Endothelial cell of umbilical vein (primary cell): ENCODE results near the gene UBE2E2. TPM values are rescaled to one million over a fixed set of nuclear protein-coding genes. Genes with fewer than 3 reads are reported as not detected.

Experiments used
- BruUV-seq: library from RNA; stranded (reverse); fragments of 400-500 nt; replicated peaks from 2 replicates; lab custom pipeline; 2021; lab: Mats Ljungman, UMichigan
- CTCF ChIA-PET: fragments of 300-600, 350-600 bp; sonication (Branson Sonifier 250); formaldehyde crosslinking; loops from one replicate; lab custom pipeline; 2021; ENCODE audit warnings: antibody characterized with exemption, inconsistent platforms; lab: Charles Lee
- POLR2A ChIA-PET: fragments of 300-600, 350-600 bp; sonication (Branson Sonifier 250); formaldehyde crosslinking; loops from one replicate; lab custom pipeline; 2021; ENCODE audit warnings: antibody characterized with exemption, inconsistent platforms; lab: Charles Lee
- DNase-seq: peaks from one replicate; pipeline ENCODE4 v3.0.0-alpha.2; 2011; ENCODE audit warnings: low read depth, low spot score
- FAIRE-seq: peaks from 2 replicates; lab custom pipeline; 2011; peaks lifted over from hg19 to GRCh38; lab: Jason Lieb, UNC
- H2AFZ ChIP-seq: 2 replicates; pipeline ENCODE4 v1.6.0; 2012; ENCODE audit warnings: low read depth, low read length, control low read depth, inconsistent platforms
- H3K27ac ChIP-seq: 2 replicates; pipeline ENCODE4 v1.5.1; 2011; ENCODE audit warnings: low read depth, mild to moderate bottlenecking, control low read depth, low read length, moderate library complexity; ENCODE audit not compliant: insufficient read depth
- H3K27me3 ChIP-seq, 2 experiments: 2 replicates each; pipeline versions ENCODE4 v1.6.0 to v1.6.1; 2011; ENCODE audit warnings: low read length in 2 of 2, mixed read lengths in 1 of 2; ENCODE audit not compliant: control insufficient read depth in 2 of 2, insufficient read depth in 2 of 2
- H3K36me3 ChIP-seq, 2 experiments: 2 replicates in 1 of 2; 3 replicates in 1 of 2; pipeline ENCODE4 v1.5.1; 2011; ENCODE audit warnings: low read length in 2 of 2, mild to moderate bottlenecking in 1 of 2, moderate library complexity in 1 of 2; ENCODE audit not compliant: control insufficient read depth in 2 of 2, insufficient read depth in 2 of 2; ENCODE audit errors: extremely low read depth in 1 of 2
- H3K4me1 ChIP-seq: 3 replicates; pipeline ENCODE4 v1.5.1; 2011; ENCODE audit warnings: mild to moderate bottlenecking, low read length; ENCODE audit not compliant: control insufficient read depth, insufficient read depth; ENCODE audit errors: extremely low read depth
- H3K4me2 ChIP-seq: 2 replicates; pipeline ENCODE4 v1.6.1; 2011; ENCODE audit warnings: low read length, control low read depth, mixed read lengths; ENCODE audit not compliant: insufficient read depth
- H3K4me3 ChIP-seq, 3 experiments: fragments of 200-600 bp in 1 of 3; sonication (generic), shearing (Covaris generic) in 1 of 3; replicated peaks in 1 of 3; 2 replicates each; pipeline ENCODE4 v1.5.1; 2011 to 2016; ENCODE audit warnings: control low read depth in 3 of 3, low read length in 3 of 3, mild to moderate bottlenecking in 2 of 3, inconsistent platforms in 1 of 3, low read depth in 1 of 3, moderate library complexity in 1 of 3; ENCODE audit not compliant: insufficient read depth in 1 of 3
- H3K79me2 ChIP-seq: 2 replicates; pipeline ENCODE4 v1.6.0; 2012; ENCODE audit warnings: low read length, inconsistent platforms; ENCODE audit not compliant: control insufficient read depth, insufficient read depth
- H3K9ac ChIP-seq: replicated peaks from 2 replicates; pipeline ENCODE3; 2011; ENCODE audit warnings: low read length, control low read depth; ENCODE audit not compliant: insufficient read depth; ENCODE audit errors: extremely low read depth
- H3K9me1 ChIP-seq: replicated peaks from 3 replicates; pipeline ENCODE4 v1.6.0; 2011; ENCODE audit warnings: mild to moderate bottlenecking, low read length; ENCODE audit not compliant: control insufficient read depth, insufficient read depth; ENCODE audit errors: extremely low read depth
- H3K9me3 ChIP-seq: replicated peaks from 2 replicates; pipeline ENCODE4 v1.5.1; 2012; ENCODE audit warnings: low read length, inconsistent platforms; ENCODE audit not compliant: control insufficient read depth, insufficient read depth
- H4K20me1 ChIP-seq: replicated peaks from 2 replicates; pipeline ENCODE3; 2011; ENCODE audit warnings: mild to moderate bottlenecking, low read length; ENCODE audit not compliant: control insufficient read depth, insufficient read depth; ENCODE audit errors: extremely low read depth
- CTCF ChIP-seq, 2 donors: IDR thresholded peaks; 1 replicate in 1 of 2; 2 replicates in 1 of 2; pipeline ENCODE4 v1.5.1; 2011; ENCODE audit warnings: low read length in 2 of 2, mild to moderate bottlenecking in 2 of 2, moderate library complexity in 2 of 2, control low read depth in 1 of 2, inconsistent platforms in 1 of 2, low read depth in 1 of 2; ENCODE audit not compliant: insufficient read depth in 1 of 2; ENCODE audit errors: extremely low read depth in 1 of 2
- EZH2 ChIP-seq: IDR thresholded peaks from 2 replicates; pipeline ENCODE4 v1.6.1; 2012; ENCODE audit warnings: borderline replicate concordance, low read depth, mild to moderate bottlenecking, moderate library complexity, low read length, inconsistent platforms; ENCODE audit not compliant: severe bottlenecking
- FOS ChIP-seq: IDR thresholded peaks from 2 replicates; pipeline ENCODE4 v1.6.1; 2011; ENCODE audit warnings: mild to moderate bottlenecking, low read length, moderate library complexity, borderline replicate concordance; ENCODE audit not compliant: insufficient read depth
- GATA2 ChIP-seq: IDR thresholded peaks from 2 replicates; pipeline ENCODE4 v1.7.0; 2011; ENCODE audit warnings: low read depth, mild to moderate bottlenecking, moderate library complexity, mixed read lengths, low read length; ENCODE audit not compliant: insufficient read length, insufficient read depth
- JUN ChIP-seq: IDR thresholded peaks from 2 replicates; pipeline ENCODE4 v1.6.1; 2011; ENCODE audit warnings: borderline replicate concordance, low read depth; ENCODE audit not compliant: insufficient read length, insufficient read depth
- MYC ChIP-seq: IDR thresholded peaks from one replicate; pipeline ENCODE4 v1.6.1; 2011; ENCODE audit warnings: mild to moderate bottlenecking, low read depth, low read length
- POLR2A ChIP-seq: IDR thresholded peaks from 2 replicates; pipeline ENCODE4 v1.6.1; 2012; ENCODE audit warnings: low read depth, mild to moderate bottlenecking, control low read depth, low read length
- POLR2AphosphoS5 ChIP-seq: IDR thresholded peaks from 2 replicates; pipeline ENCODE4 v1.6.1; 2012; ENCODE audit warnings: low read depth, mild to moderate bottlenecking, control low read depth, low read length, moderate library complexity; ENCODE audit not compliant: insufficient read depth
- dilution Hi-C: fragments of 300-500 bp; cut with MboI; formaldehyde crosslinking; loops from one replicate; pipeline ENCODE4 v1.15.0; 2019; ENCODE audit warnings: low sequenced_read_pairs; ENCODE audit not compliant: extremely low pct_ligation_motif_present
- intact Hi-C: fragments of 100-400 bp; cut with micrococcal nuclease; formaldehyde crosslinking; loops from one replicate; pipeline ENCODE4 v1.10.0; 2022
- polyA plus RNA-seq, 4 experiments: library from polyadenylated mRNA; depleted of rRNA in 3 of 4; stranded (reverse) in 3 of 4; unstranded in 1 of 4; fragments of >200 nt; gene quantifications; 2 replicates each; pipeline versions ENCODE4 v1.2.1 to v1.2.3, GENCODE V29; 2011 to 2012; ENCODE audit warnings: missing spikeins in 1 of 4
- total RNA-seq: library from RNA; stranded (reverse); gene quantifications from 2 replicates; pipeline ENCODE4 v1.2.3, GENCODE V29; 2021

The UBE2E2 gene
- total and polyA plus RNA-seq, 2 donors (not counting 3 experiments of a cell fraction or from before 2014, with no cell fraction given): 37.0 to 45.4 TPM

DNA sequence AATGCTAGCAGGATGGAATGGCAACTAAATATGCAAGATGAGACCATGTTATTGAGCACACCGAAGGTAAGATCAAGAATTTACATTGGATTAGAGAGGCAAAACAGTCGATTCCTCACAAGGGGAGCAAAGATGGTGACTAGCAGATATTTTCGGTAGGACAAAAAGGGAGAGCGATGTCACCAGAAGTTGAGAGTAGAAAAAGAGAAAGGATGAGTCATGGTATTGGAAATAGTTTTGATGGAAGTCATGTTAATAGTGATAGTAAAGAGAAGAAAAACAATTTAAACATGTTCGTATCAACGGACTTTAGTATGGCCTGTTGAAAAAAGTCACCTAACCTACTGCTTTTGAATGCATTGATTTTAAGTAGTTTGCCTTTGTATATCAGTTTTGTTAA is 55.0 kb downstream of the UBE2E2 start:
- intact Hi-C loops: no loop called here
- FAIRE-seq (no peak), DNase-seq (no peak)
- no peak overlapping the region for H2AFZ ChIP-seq
- H4K20me1 ChIP-seq: peaks cover 3% of the 10 kb centered on the region
- H3K27me3 ChIP-seq: no peaks in the 10 kb centered on the region
- no peak overlapping the region for H3K9ac ChIP-seq
- H3K79me2 ChIP-seq: peaks cover 9% of the 10 kb centered on the region
- no peak overlapping the region for H3K4me2 ChIP-seq
- H3K4me3 ChIP-seq: no peak overlapping the region
- BruUV-seq: no TSS peak
- ChIA-PET CTCF (no interaction called here), POLR2A (no interaction called here)
- TF ChIP-seq GATA2 (no peak), FOS (peak; percentile 24), POLR2A (no peak), MYC (no peak), CTCF (IDR thresholded peaks at IDR 0.05; ENCODE audit: extremely low read depth in 1 of 2, insufficient read depth in 1 of 2, low read depth in 1 of 2, low read length in 2 of 2) (no peak), POLR2AphosphoS5 (no peak), EZH2 (no peak), JUN (peak; percentile 45)
- H3K27ac ChIP-seq: no peak overlapping the region
- peaks cover 2% of the 10 kb centered on the region for H3K4me1 ChIP-seq
- dilution Hi-C loops: no loop called here
- no peaks in the 10 kb centered on the region for H3K9me1 ChIP-seq
- no peaks in the 10 kb centered on the region for H3K36me3 ChIP-seq
- no peaks in the 10 kb centered on the region for H3K9me3 ChIP-seq
